Type B pancreatic cell (in vitro differentiated cells): Measurements from ENCODE around the gene SZRD1. TPM values are rescaled to one million over a fixed set of nuclear protein-coding genes. Genes with fewer than 3 reads are reported as not detected.

Source experiments
- DNase-seq: peaks from one replicate; pipeline ENCODE4 v3.0.0; 2021; ENCODE audit warnings: mixed read lengths; ENCODE audit not compliant: unreplicated experiment; ENCODE audit errors: extremely low spot score
- H3K27ac Mint-ChIP-seq: 2 replicates; pipeline ENCODE4 v1.8.0; 2021; ENCODE audit warnings: mild to moderate bottlenecking, mixed read lengths
- H3K27me3 Mint-ChIP-seq: 2 replicates; pipeline ENCODE4 v1.8.0; 2021; ENCODE audit warnings: mixed read lengths
- H3K36me3 Mint-ChIP-seq: 2 replicates; pipeline ENCODE4 v1.8.0; 2021; ENCODE audit warnings: mixed read lengths
- H3K4me1 Mint-ChIP-seq: one replicate; pipeline ENCODE4 v1.8.0; 2021; ENCODE audit warnings: mixed read lengths; ENCODE audit not compliant: unreplicated experiment
- H3K4me3 Mint-ChIP-seq: 2 replicates; pipeline ENCODE4 v1.8.0; 2021; ENCODE audit warnings: mild to moderate bottlenecking, mixed read lengths
- H3K9me3 Mint-ChIP-seq: 2 replicates; pipeline ENCODE4 v1.8.0; 2021; ENCODE audit warnings: mixed read lengths
- CTCF ChIP-seq: fragments of 200-600 bp; sonication (generic); conservative IDR thresholded peaks from 2 replicates; pipeline ENCODE4 v1.5.0; 2021; ENCODE audit warnings: antibody characterized with exemption, mild to moderate bottlenecking
- long read RNA-seq: library from polyadenylated mRNA; unstranded; transcript quantifications from one replicate; pipeline ENCODE4 v2.0.0, GENCODE V29; 2020
- total RNA-seq: library from RNA; stranded (reverse); gene quantifications from 2 replicates; pipeline ENCODE4 v1.2.1, GENCODE V29; 2021; ENCODE audit warnings: low replicate concordance

SZRD1 gene, protein sequence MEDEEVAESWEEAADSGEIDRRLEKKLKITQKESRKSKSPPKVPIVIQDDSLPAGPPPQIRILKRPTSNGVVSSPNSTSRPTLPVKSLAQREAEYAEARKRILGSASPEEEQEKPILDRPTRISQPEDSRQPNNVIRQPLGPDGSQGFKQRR
- 127 and 140 TPM in 2 replicates for total RNA-seq
- long read RNA-seq, transcript SZRD1-210 (3 exons, 3,401 nt), result major isoform, 6 of 24 reads
- long read RNA-seq, partial matches to known transcripts, result 1 of 24 reads
- long read RNA-seq, other reads (novel, unspliced or antisense), result 11 of 24 reads

DNA sequence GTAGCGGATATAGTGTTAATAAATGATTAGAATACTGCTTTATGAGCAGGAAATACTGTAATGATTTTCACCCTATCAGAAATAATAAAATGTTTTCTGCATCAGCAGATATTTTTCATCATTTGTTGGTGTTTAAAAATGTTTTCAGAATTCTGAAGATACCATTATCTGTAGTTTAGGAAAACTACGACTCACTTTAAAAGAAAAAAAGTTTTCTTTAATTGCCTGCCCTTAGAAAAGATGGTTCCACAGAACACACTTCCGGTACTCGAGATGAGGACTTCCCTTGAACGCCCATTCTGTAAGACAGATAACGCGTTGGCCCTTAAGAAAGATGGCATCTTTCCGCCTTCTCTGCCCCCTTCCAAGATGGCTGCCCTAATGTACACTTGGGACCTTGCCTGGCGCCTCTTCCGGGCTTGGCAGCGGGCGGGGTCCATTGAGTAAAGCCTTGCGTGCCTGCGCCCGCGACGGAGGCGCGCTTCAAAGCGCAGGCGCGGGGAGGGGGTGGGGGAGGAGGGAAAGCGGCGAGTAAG lies at the start of gene SZRD1:
TSS of gene SZRD1 (plus strand) at position 521 of the 536 bp plus-strand sequence. CDS start 16 bp downstream, outside the sequence.
- Mint-ChIP-seq H3K27me3 (no peaks in the 10 kb centered on the region), H3K36me3 (no peaks in the 10 kb centered on the region), H3K27ac (peak within 1 kb of the TSS; percentile 99), H3K4me1 (peaks cover 27% of the 10 kb centered on the region), H3K9me3 (peaks cover 5% of the 10 kb centered on the region), H3K4me3 (peak within 1 kb of the TSS; percentile 96)
- DNase-seq, result peak; percentile 94
- TF ChIP-seq CTCF, result no peak

- H3K27me3 Mint-ChIP-seq, result no peaks in the 10 kb centered on the region
- TF ChIP-seq CTCF, result no peak
- H3K4me3 Mint-ChIP-seq, result no peak overlapping the region
- peaks cover 11% of the 10 kb centered on the region for H3K4me1 Mint-ChIP-seq
- DNase-seq, result no peak
- peaks cover 6% of the 10 kb centered on the region for H3K36me3 Mint-ChIP-seq
- H3K9me3 Mint-ChIP-seq, result no peaks in the 10 kb centered on the region
- no peak overlapping the region for H3K27ac Mint-ChIP-seq
Measured at GRCh38 chr1:16318555-16318954, 48.5 kb upstream of the SZRD1 start.

GRCh38 chr1:16321176-16321867 lies 45.7 kb upstream of the SZRD1 start:
- Mint-ChIP-seq H3K36me3 (no peaks in the 10 kb centered on the region), H3K27me3 (no peaks in the 10 kb centered on the region), H3K9me3 (no peaks in the 10 kb centered on the region), H3K4me1 (peaks cover 4% of the 10 kb centered on the region), H3K4me3 (no peak overlapping the region), H3K27ac (no peak overlapping the region)
- DNase-seq, result no peak
- no peak for TF ChIP-seq CTCF

- no peak overlapping the region for H3K27ac Mint-ChIP-seq
Measured at GRCh38 chr1:16324456-16324890, 42.6 kb upstream of the SZRD1 start.

More at GRCh38 chr1:16324456-16324890, 42.6 kb upstream of the SZRD1 start:
- no peak for TF ChIP-seq CTCF
- H3K4me3 Mint-ChIP-seq, result no peak overlapping the region
- no peak for DNase-seq
- H3K36me3 Mint-ChIP-seq, result no peaks in the 10 kb centered on the region
- H3K4me1 Mint-ChIP-seq, result no peaks in the 10 kb centered on the region
- H3K9me3 Mint-ChIP-seq, result no peaks in the 10 kb centered on the region
- H3K27me3 Mint-ChIP-seq, result no peaks in the 10 kb centered on the region
